Activated B cell treated with CpG ODN at 0.5 μM for 24 hours (primary cell): ENCODE data around the gene CCR6. TPM values are rescaled to one million over a fixed set of nuclear protein-coding genes. Genes with fewer than 3 reads are reported as not detected.

Experiments
- ATAC-seq: fragments of 200-7000 bp; cut with Tn5 transposase; one replicate; pipeline ENCODE4 v1.10.0; 2021; ENCODE audit warnings: low read depth, mild to moderate bottlenecking, moderate library complexity
- CTCF ChIA-PET: fragments of 350-600 bp; sonication (Branson Sonifier 250); formaldehyde crosslinking; loops from one replicate; lab custom pipeline; 2021; ENCODE audit warnings: antibody characterized with exemption; lab: Charles Lee
- POLR2A ChIA-PET: fragments of 350-600 bp; sonication (Branson Sonifier 250); formaldehyde crosslinking; loops from one replicate; lab custom pipeline; 2021; ENCODE audit warnings: antibody characterized with exemption; lab: Charles Lee
- DNase-seq: peaks from one replicate; pipeline ENCODE4 v3.0.0; 2022
- H3K27ac Mint-ChIP-seq: one replicate; pipeline ENCODE4 v1.8.0; 2020; ENCODE audit warnings: mixed read lengths
- H3K27me3 Mint-ChIP-seq: one replicate; pipeline ENCODE4 v1.8.0; 2021; ENCODE audit warnings: mixed read lengths
- H3K36me3 Mint-ChIP-seq: one replicate; pipeline ENCODE4 v1.8.0; 2021; ENCODE audit warnings: low read depth, mixed read lengths
- H3K4me1 Mint-ChIP-seq: one replicate; pipeline ENCODE4 v1.8.0; 2021; ENCODE audit warnings: mixed read lengths
- H3K4me3 Mint-ChIP-seq: one replicate; pipeline ENCODE4 v1.8.0; 2020; ENCODE audit warnings: mild to moderate bottlenecking, mixed read lengths
- H3K9me3 Mint-ChIP-seq: one replicate; pipeline ENCODE4 v1.8.0; 2020; ENCODE audit warnings: mixed read lengths
- intact Hi-C: fragments of 100-400 bp; cut with micrococcal nuclease; formaldehyde crosslinking; loops from one replicate; pipeline ENCODE4 v1.15.1; 2024
- total RNA-seq: library from RNA; stranded (reverse); gene quantifications from 2 replicates; pipeline ENCODE4 v1.2.3, GENCODE V29; 2022
- TF ChIP-seq, protein P1 (sequence below): fragments of 200-600 bp; IDR thresholded peaks from one replicate; pipeline ENCODE4 v1.8.0; 2022; ENCODE audit warnings: antibody characterized with exemption, mild to moderate bottlenecking

CCR6 gene
- total RNA-seq, 1 donor from 2014 or later = 28.9 TPM

DNA sequence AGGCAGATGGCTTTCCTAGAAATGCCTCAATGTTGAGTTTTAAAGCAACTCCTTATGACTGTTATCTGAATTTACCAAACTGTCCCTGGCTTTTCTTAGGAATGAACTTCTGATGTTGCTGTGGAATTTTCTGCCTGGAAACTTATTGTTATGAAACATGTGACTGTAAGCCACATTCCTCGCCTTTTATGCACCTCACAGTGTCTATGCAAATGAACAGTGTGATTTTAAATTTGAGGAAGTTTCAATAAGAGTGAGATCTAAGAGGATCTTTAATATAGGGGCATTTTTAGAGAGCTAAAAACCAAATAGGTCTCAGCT, 2.4 kb upstream of the CCR6 start:
- TF ChIP-seq, protein P1, sequence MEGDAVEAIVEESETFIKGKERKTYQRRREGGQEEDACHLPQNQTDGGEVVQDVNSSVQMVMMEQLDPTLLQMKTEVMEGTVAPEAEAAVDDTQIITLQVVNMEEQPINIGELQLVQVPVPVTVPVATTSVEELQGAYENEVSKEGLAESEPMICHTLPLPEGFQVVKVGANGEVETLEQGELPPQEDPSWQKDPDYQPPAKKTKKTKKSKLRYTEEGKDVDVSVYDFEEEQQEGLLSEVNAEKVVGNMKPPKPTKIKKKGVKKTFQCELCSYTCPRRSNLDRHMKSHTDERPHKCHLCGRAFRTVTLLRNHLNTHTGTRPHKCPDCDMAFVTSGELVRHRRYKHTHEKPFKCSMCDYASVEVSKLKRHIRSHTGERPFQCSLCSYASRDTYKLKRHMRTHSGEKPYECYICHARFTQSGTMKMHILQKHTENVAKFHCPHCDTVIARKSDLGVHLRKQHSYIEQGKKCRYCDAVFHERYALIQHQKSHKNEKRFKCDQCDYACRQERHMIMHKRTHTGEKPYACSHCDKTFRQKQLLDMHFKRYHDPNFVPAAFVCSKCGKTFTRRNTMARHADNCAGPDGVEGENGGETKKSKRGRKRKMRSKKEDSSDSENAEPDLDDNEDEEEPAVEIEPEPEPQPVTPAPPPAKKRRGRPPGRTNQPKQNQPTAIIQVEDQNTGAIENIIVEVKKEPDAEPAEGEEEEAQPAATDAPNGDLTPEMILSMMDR = no peak
- peak overlapping the region; percentile 89 for H3K27ac Mint-ChIP-seq
- no peaks in the 10 kb centered on the region for H3K27me3 Mint-ChIP-seq
- intact Hi-C loops = loop anchor here (1.0 kb wide), 1 partner anchor 40 kb away; no protein-coding TSS in a partner anchor
- no peaks in the 10 kb centered on the region for H3K9me3 Mint-ChIP-seq
- H3K36me3 Mint-ChIP-seq = peaks cover 15% of the 10 kb centered on the region
- DNase-seq (no peak), ATAC-seq (peak; percentile 22)
- H3K4me3 Mint-ChIP-seq = peak overlapping the region; percentile 91
- ChIA-PET POLR2A (interaction anchor here (1.5 to 26.6 kb wide), 9 partner anchors 2 to 164 kb away, joined by 3 to 970 read pairs (median 19); partner anchors contain the start of genes CCR6, CEP43 and RNASET2), CTCF (interaction anchor here (1.0 to 12.6 kb wide), 3 partner anchors 13 to 27 kb away, joined by 4 to 105 read pairs (median 44); no protein-coding TSS in a partner anchor)
- H3K4me1 Mint-ChIP-seq = peaks cover 95% of the 10 kb centered on the region

GRCh38 chr6:167121335-167121841, 1.5 kb upstream of the CCR6 start:
- peak; percentile 22 for DNase-seq
- Mint-ChIP-seq H3K27ac (peak overlapping the region; percentile 89), H3K4me3 (peak overlapping the region; percentile 91), H3K36me3 (peaks cover 18% of the 10 kb centered on the region), H3K27me3 (no peaks in the 10 kb centered on the region), H3K9me3 (no peaks in the 10 kb centered on the region), H3K4me1 (peaks cover 95% of the 10 kb centered on the region)
- intact Hi-C loops = no loop called here
- no peak for ATAC-seq
- CTCF ChIA-PET = interaction anchor here (0.9 to 12.6 kb wide), 5 partner anchors 12 to 494 kb away, joined by 3 to 105 read pairs (median 6); partner anchors contain the start of gene RPS6KA2
- POLR2A ChIA-PET = interaction anchor here (0.6 to 26.6 kb wide), 17 partner anchors 1 to 165 kb away, joined by 3 to 970 read pairs (median 14); partner anchors contain the start of genes CCR6, CEP43 and RNASET2
- TF ChIP-seq, protein P1 = no peak

DNA sequence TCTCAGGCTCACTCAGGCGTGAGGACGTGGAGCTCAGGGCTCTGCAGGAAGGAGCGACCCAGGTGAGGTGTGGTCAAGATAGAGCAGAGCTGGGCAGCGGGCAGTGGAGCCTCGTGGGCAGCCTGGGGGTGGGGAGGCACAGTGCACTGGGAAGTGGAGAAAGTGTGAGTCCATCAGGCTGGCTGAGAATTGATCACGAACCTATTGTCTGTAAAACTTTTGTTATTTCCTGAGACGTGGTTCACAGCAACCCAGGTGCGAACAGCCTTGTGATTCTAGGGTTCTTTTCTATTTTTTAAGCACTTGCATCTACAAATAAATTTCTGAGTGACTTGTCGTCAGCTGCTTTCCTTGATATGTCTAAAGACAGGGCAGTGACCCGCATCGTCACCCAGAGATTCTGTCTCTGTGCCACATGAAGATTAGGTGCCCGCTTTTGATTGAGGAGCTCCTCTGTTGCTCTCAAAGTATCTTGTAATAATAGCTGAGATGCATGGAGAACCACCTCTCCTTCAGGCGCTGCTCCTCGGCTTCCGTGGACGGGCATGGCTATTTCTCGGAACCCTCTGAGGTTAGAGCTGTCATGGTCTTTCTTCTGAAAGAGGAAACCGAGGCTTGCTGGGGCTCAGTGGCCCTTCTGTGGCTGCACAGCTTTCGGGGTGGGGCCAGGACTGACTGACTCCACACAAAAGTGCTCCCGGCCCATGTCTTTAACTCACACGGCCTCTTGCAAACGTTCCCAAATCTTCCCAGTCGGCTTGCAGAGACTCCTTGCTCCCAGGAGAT, 662 bp upstream of the CCR6 start:
- CTCF ChIA-PET = interaction anchor here (1.0 to 12.6 kb wide), 5 partner anchors 8 to 133 kb away, joined by 3 to 105 read pairs (median 6); no protein-coding TSS in a partner anchor
- peak overlapping the region; percentile 91 for H3K4me3 Mint-ChIP-seq
- intact Hi-C loops = loop anchor here (1.0 to 2.0 kb wide), 3 partner anchors 8 to 27 kb away; no protein-coding TSS in a partner anchor
- ATAC-seq (peak; percentile 18), DNase-seq (peak; percentile 36)
- peaks cover 95% of the 10 kb centered on the region for H3K4me1 Mint-ChIP-seq
- no peaks in the 10 kb centered on the region for H3K27me3 Mint-ChIP-seq
- TF ChIP-seq, protein P1 = no peak
- peaks cover 5% of the 10 kb centered on the region for H3K9me3 Mint-ChIP-seq
- H3K27ac Mint-ChIP-seq = peak overlapping the region; percentile 89
- H3K36me3 Mint-ChIP-seq = peaks cover 25% of the 10 kb centered on the region
- POLR2A ChIA-PET = interaction anchor here (0.6 to 26.6 kb wide), 17 partner anchors 0 to 171 kb away, joined by 3 to 970 read pairs (median 12); partner anchors contain the start of genes CCR6, CEP43 and RNASET2

DNA sequence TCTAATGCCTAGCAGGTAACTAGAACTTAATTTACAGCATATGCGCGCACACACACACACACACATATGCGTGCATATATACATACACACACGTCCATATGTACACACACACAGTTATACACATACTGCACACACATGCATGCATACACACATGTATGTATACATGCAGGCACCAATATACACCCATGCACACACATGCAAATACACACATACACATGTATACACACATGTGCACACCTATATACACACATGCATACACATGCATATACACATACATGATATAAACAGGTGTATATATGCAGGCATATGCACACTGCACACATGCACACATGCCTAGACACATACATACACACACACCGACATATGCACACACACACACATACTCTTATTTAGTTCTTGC, 1.9 kb downstream of the CCR6 start:
- intact Hi-C loops = loop anchor here (2.0 kb wide), 2 partner anchors 16 to 78 kb away; no protein-coding TSS in a partner anchor
- Mint-ChIP-seq H3K9me3 (peaks cover 5% of the 10 kb centered on the region), H3K4me1 (peaks cover 96% of the 10 kb centered on the region), H3K27me3 (no peaks in the 10 kb centered on the region), H3K4me3 (peak overlapping the region; percentile 91), H3K36me3 (peaks cover 46% of the 10 kb centered on the region), H3K27ac (peak overlapping the region; percentile 96)
- DNase-seq = no peak
- no peak for ATAC-seq
- TF ChIP-seq, protein P1 = no peak
- CTCF ChIA-PET = interaction anchor here (1.2 to 12.6 kb wide), 5 partner anchors 11 to 173 kb away, joined by 3 to 105 read pairs (median 14); no protein-coding TSS in a partner anchor
- POLR2A ChIA-PET = interaction anchor here (0.8 to 26.6 kb wide), 13 partner anchors 3 to 168 kb away, joined by 3 to 970 read pairs (median 16); partner anchors contain the start of genes CCR6 and CEP43
